ENCODE data around the gene LRMDA.

DNA sequence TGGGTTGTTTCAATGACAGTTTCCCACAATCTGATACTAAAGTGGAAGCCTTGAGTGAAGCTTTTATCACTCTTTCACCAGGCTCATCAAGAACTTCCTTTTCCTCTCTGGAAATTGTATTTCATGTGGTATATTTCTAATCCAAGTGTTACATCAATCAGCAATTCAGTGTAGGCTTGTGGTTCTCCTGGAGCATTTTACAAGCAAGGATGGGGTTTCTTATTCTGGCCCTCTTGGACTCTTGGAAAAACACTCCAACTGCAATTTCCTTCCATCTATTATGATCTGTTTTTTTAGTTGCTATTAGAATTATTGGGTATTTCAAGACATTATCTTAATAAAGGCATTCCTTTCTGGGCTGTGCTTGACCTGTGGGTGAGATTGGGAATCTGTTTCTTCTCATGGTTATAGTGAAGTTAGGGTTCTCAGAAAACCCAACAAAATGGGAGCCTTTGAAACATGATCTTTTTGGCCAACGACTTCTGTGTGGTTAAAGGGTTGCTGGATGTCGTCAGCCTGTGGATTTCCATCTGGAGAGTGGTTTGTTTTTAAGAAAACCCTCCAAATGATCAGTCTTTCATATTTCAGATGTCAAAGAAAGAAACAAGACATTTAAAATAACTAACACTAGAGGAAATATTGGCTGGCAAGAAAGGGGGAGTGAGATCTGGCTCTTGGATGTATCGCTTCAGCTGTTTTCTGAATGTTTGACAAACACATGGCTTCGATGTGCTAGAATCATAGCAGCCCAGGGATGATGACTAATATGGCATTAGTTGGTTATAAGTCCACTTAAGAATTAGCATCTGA, 540.2 kb downstream of the LRMDA start:
- TF ChIP-seq, protein P1, sequence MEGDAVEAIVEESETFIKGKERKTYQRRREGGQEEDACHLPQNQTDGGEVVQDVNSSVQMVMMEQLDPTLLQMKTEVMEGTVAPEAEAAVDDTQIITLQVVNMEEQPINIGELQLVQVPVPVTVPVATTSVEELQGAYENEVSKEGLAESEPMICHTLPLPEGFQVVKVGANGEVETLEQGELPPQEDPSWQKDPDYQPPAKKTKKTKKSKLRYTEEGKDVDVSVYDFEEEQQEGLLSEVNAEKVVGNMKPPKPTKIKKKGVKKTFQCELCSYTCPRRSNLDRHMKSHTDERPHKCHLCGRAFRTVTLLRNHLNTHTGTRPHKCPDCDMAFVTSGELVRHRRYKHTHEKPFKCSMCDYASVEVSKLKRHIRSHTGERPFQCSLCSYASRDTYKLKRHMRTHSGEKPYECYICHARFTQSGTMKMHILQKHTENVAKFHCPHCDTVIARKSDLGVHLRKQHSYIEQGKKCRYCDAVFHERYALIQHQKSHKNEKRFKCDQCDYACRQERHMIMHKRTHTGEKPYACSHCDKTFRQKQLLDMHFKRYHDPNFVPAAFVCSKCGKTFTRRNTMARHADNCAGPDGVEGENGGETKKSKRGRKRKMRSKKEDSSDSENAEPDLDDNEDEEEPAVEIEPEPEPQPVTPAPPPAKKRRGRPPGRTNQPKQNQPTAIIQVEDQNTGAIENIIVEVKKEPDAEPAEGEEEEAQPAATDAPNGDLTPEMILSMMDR (IDR thresholded peaks at IDR 0.05): no peak
- TF ChIP-seq EZH2 (IDR thresholded peaks at IDR 0.05; ENCODE audit: borderline replicate concordance, insufficient read depth, low read depth, low read length, poor library complexity, severe bottlenecking): no peak
